ENCODE results near the gene HEBP1.

Gene HEBP1

DNA sequence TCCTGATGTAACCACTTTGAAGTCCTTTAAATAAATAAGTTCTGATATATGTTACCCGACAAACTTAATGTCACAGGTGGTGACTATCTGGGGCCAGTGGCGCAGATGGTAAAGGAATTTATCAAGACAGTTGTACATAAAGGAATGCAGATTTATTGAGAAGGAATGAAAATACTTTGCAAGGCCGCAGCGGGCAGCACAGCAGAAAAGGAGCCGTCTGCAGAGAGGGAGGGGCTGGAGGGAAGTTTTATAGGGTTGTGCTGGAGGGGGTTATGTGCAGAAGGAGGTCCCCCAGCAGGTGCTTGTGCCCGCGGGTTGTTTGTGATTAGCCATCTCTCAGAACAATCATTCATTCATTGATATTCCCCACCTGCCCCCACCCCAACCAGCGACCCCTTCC is 65.5 kb downstream of the HEBP1 start:
- H3K36me3 ChIP-seq, result no peaks in the 10 kb centered on the region
- no peak overlapping the region for H3K4me3 ChIP-seq (ENCODE audit: low read depth, low read length)
- no peaks in the 10 kb centered on the region for H3K9me3 ChIP-seq (ENCODE audit: severe bottlenecking)
- H3K27me3 ChIP-seq (ENCODE audit: insufficient read depth, low read depth, severe bottlenecking), result no peaks in the 10 kb centered on the region
- no peak for DNase-seq
- H3K27ac ChIP-seq, result no peak overlapping the region
- TF ChIP-seq, protein P1, sequence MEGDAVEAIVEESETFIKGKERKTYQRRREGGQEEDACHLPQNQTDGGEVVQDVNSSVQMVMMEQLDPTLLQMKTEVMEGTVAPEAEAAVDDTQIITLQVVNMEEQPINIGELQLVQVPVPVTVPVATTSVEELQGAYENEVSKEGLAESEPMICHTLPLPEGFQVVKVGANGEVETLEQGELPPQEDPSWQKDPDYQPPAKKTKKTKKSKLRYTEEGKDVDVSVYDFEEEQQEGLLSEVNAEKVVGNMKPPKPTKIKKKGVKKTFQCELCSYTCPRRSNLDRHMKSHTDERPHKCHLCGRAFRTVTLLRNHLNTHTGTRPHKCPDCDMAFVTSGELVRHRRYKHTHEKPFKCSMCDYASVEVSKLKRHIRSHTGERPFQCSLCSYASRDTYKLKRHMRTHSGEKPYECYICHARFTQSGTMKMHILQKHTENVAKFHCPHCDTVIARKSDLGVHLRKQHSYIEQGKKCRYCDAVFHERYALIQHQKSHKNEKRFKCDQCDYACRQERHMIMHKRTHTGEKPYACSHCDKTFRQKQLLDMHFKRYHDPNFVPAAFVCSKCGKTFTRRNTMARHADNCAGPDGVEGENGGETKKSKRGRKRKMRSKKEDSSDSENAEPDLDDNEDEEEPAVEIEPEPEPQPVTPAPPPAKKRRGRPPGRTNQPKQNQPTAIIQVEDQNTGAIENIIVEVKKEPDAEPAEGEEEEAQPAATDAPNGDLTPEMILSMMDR (IDR thresholded peaks at IDR 0.05; ENCODE audit: low read depth, low read length), result no peak

DNA sequence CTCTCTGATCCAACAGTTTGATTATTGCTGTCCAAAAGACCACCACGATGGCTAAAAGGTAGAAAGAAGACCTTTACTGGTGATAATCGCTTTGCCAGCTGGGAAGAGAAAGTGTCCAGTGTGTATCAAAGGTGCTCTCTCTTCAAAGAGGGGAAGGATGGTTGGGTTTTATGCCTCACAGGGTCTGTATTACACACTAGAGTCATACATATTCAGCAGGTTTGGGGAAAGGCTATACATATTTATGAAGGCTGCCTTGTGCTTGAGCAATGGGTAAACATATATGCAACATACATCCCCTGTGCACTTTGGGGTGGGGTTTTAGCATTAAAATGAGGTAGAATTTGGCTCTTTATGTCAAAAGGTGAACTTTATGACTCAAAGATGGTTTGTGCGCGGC is 66.3 kb downstream of the HEBP1 start:
- H3K27me3 ChIP-seq (ENCODE audit: insufficient read depth, low read depth, severe bottlenecking), result no peaks in the 10 kb centered on the region
- H3K36me3 ChIP-seq, result no peaks in the 10 kb centered on the region
- DNase-seq, result no peak
- H3K9me3 ChIP-seq (ENCODE audit: severe bottlenecking), result no peaks in the 10 kb centered on the region
- no peak overlapping the region for H3K27ac ChIP-seq
- no peak overlapping the region for H3K4me3 ChIP-seq (ENCODE audit: low read depth, low read length)
- TF ChIP-seq, protein P1 (IDR thresholded peaks at IDR 0.05; ENCODE audit: low read depth, low read length), result no peak

DNA sequence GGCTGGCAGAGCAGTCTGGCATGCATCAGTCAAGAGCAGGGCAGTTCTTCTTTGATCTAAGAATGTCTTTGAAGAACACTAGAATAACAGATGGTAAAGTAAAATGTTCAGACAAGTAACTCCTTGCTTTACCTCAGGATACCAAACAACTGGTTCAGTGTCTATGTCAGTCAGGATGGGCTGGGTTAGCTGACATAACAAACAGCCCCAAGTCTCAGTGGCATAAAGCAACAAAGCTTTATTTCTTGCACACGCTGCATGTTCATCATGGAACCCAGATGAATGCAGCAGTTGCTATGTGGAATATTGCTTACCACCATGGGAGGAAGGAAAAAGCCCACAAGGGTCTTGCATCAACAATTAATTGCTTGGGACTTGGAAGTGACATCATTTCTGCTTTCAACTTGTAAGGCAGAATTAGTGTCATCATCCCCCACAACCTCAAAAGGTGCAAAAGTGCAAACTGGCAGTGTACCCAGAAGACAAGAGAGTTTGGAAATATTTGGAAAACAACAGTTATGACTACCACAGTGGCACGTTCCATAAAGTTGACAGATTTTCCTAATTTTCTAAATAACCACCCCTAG is 69.3 kb downstream of the HEBP1 start:
- no peaks in the 10 kb centered on the region for H3K9me3 ChIP-seq (ENCODE audit: severe bottlenecking)
- TF ChIP-seq, protein P1 (IDR thresholded peaks at IDR 0.05; ENCODE audit: low read depth, low read length), result no peak
- DNase-seq, result no peak
- H3K36me3 ChIP-seq, result no peaks in the 10 kb centered on the region
- H3K4me3 ChIP-seq (ENCODE audit: low read depth, low read length), result no peak overlapping the region
- H3K27me3 ChIP-seq (ENCODE audit: insufficient read depth, low read depth, severe bottlenecking), result no peaks in the 10 kb centered on the region
- H3K27ac ChIP-seq, result no peak overlapping the region

DNA sequence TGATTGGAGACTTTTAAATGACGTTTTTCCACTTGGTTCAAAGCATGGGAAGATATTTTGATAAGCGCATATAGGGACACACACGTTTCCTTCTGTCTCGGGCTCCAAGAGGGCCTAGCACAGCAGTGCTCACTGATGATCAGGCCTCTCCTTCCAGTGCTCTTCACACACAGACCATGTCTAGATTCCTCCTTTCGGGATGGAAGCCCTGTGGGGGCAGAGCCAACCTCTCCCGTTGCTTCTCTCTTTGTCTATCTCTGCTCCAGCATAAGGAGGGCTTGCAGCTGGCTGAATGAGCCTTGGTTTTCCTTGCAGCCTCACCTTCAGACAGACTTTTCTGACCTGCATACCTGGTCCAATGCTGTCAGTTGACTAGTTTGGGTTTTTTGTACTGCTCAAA is 70.4 kb downstream of the HEBP1 start:
- no peaks in the 10 kb centered on the region for H3K36me3 ChIP-seq
- H3K4me3 ChIP-seq (ENCODE audit: low read depth, low read length), result no peak overlapping the region
- H3K9me3 ChIP-seq (ENCODE audit: severe bottlenecking), result no peaks in the 10 kb centered on the region
- no peak overlapping the region for H3K27ac ChIP-seq
- TF ChIP-seq, protein P1 (IDR thresholded peaks at IDR 0.05; ENCODE audit: low read depth, low read length), result no peak
- no peaks in the 10 kb centered on the region for H3K27me3 ChIP-seq (ENCODE audit: insufficient read depth, low read depth, severe bottlenecking)
- no peak for DNase-seq

DNA sequence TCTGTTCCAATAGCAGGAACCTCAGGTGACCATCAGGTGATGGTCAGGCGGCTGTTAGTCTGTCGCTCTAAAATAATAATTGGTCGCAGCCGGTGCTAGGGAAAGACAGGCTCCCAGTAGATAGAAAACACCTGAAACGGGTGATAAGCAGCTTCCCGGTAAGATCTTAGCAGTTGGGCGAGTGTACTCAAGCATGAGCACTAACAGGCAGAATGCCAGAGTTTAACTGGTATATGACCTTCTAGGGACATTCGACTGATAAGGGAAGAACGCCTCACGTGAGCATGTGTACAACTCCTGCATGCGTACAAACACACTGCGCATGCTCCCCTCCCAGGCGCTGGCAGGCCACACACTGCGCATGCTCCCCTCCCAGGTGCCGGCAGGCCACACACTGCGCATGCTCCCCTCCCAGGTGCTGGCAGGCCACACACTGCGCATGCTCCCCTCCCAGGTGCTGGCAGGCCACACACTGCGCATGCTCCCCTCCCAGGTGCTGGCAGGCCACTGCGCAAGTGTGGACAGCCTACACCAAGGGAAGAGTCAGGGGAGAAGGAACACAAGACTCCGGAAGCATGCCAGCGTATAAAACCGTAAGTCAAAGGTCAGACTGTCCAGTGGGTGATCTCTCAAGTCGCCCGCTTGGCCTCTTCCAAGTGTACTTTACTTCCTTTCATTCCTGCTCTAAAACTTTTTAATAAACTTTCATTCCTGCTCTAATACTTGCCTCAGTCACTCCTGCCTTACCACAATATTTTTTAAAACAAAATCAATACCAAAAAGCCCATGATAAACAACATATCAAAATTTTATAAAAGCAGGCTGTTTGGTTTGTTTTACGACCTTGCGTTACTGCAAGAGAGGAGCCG is 72.6 kb downstream of the HEBP1 start:
- Histone ChIP-seq H3K9me3 (ENCODE audit: severe bottlenecking) (no peaks in the 10 kb centered on the region), H3K36me3 (no peaks in the 10 kb centered on the region), H3K27ac (no peak overlapping the region), H3K27me3 (ENCODE audit: insufficient read depth, low read depth, severe bottlenecking) (no peaks in the 10 kb centered on the region), H3K4me3 (ENCODE audit: low read depth, low read length) (no peak overlapping the region)
- DNase-seq, result no peak
- TF ChIP-seq, protein P1 (IDR thresholded peaks at IDR 0.05; ENCODE audit: low read depth, low read length), result no peak

All from WERI-Rb-1 (cell line).